ENCODE results near the gene SUSD4.

Gene SUSD4

DNA sequence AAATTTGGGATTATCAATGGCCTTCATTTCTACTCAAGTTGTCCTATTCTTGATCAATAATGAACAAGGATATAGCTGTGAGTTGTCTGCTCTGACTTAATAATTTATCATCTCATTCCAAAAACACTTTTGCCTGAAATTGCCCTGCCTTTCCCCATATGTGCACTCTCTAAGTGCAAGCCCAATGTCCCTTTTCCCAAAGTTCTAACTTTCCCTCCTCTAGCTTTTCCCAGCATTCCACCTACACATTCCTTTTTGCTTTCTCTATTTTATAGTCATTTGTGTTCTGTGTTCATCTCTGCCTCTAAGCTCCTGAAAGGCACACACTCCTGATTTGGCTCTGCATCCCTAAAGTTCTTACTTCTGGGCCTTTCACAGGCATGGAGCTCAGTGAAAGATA is 34.7 kb downstream of the SUSD4 start:
- no peak for DNase-seq

- no peak for DNase-seq
Measured at GRCh38 chr1:223328566-223328965, 35.4 kb downstream of the SUSD4 start.

DNA sequence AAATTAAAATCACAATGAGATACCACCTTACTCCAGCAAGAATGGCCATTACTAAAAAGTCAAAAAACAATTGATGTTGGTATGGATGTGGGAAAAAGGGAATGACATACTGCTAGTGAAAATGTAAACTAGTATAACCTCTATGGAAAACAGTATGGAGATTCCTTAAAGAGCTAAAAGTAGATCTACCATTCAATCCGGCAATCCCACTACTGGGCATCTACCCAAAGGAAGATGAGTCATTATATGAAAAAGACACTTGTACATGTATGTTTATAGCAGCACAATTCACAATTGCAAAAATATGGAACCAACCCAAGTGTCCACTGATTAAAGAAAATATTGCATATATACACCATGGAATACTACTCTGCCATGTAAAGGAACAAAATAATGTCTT is 37.2 kb downstream of the SUSD4 start:
- DNase-seq = no peak

DNA sequence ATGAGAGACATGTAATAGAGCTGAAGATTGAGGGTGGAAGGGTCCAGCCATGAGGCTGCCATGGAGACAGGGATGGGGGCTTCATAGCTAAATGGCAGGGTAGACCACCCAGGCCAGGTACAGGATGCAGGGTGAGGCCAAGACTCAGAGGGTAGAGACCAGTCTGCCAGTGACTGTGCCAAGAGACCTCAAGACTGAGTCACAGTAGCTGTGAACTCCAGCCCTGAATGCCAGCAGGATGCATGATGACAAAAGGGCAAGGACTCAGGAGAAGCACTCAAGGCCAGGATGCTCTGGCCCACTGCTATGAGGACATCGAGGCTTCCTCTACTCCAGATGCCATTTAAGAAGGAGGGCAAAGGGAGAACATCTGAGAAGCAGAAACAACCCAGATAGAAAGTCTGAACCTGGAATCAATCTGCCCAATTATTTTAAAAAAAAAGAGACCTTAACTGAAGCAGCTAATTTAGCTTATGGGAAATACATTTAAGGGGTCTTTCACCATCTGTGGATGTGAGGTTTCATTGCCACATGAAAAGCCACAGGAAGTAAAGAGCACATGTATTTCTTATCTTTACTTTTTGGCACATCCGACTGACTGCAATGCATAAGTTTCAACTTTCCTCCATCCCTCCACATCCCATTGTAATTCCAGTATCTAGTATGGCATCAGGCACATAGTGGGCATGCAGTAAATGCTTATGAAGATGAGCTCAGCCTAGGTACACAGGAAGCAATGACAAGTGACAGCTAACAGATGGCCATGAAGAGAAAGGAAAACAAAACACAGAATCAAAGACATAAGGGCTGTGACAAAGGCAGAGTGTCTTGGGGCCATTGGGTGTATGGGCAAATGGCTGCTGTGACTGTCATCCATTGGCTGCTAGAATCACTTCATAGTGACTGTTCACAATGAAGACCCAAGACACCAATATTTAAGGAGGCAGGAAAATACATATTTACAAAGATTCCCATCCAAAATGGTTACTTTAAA is 40.2 kb downstream of the SUSD4 start:
- DNase-seq = no peak

DNA sequence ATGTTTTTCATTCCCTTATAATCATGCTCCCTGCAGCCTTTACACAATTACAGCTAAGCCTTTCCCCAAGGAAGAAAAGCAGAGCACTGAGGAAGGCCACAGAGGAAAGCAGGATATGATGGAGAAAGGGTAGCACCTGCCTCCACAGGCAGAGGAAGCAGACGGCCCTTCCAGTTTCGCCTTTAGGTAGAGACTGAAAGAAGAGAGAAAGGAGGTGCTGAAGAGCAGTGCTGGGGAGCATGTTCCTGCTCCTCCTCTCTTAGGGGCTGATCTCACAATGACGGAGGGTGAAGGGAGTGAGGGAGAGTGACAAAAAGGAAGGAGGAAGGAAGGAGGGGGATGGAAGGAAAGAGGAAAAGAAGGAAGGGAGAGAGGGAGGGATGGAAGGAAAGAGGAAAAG is 41.1 kb downstream of the SUSD4 start:
- DNase-seq = no peak

GRCh38 chr1:223320959-223321358 is 43.0 kb downstream of the SUSD4 start:
- DNase-seq = no peak

- no peak for DNase-seq
Measured at GRCh38 chr1:223319905-223320580, 43.9 kb downstream of the SUSD4 start.

DNA sequence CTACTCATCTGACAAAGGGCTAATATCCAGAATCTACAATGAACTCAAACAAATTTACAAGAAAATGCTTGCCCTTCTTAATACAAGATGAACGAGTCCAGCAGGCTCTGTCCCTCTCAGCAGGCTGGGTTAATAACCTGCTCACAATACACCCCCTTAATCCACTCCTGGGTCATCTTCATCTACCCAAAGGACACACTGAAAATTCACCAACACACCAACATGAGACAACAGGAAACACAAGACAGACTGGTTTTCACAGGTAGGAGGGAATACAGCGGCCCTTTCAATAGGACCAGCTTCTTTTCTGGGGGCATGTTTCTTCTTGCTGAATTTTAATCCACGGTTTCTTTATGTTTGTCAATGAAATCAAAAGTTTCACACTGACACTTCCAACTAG is 44.6 kb downstream of the SUSD4 start:
- DNase-seq = no peak

DNA sequence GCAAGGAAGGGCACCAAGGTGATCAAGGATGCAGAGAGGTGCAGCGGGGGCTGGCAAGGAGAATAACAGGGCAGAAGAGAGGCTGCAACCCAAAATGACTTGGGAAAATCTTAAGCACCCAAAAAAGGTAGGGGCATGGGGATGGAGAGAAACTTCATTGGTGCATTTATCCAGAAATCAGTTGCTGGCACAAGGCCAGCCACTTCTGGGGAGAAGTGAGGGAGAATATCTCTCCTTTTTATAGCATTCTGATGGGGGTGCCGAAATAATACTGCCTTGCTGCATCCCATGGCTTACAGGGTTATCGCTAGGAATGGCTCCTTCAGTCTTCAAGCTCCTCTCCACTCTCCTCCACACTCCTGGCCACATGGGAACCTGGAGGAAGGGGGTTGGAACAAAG is 47.9 kb downstream of the SUSD4 start:
- DNase-seq = no peak

DNA sequence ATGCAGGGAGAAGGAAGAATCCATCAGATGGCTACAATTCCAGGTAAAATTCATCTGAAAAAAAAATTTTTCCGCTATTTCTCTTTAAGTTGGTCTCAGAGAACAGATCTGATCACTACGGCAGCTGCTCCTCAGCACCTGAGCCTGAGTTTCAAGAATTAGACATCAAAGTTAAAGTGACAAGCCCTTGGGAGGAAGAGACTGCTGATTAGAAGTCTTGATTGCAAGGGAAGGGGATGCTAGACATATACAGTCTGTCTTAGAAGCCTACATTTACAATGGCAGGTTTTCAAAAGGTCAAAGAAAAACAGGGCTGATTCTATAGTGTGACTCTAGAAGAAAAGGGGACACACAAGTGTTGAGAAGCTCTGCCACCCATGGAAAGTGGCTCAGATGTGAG is 48.3 kb downstream of the SUSD4 start:
- DNase-seq = no peak

GRCh38 chr1:223313415-223313754 is 50.6 kb downstream of the SUSD4 start:
- DNase-seq = no peak

GRCh38 chr1:223312705-223313414 is 51.1 kb downstream of the SUSD4 start:
- no peak for DNase-seq

GRCh38 chr1:223312273-223312672 is 51.7 kb downstream of the SUSD4 start:
- no peak for DNase-seq

GRCh38 chr1:223311826-223312225 is 52.1 kb downstream of the SUSD4 start:
- DNase-seq = no peak

GRCh38 chr1:223308136-223308535 is 55.8 kb downstream of the SUSD4 start:
- no peak for DNase-seq

GRCh38 chr1:223307544-223307943 is 56.4 kb downstream of the SUSD4 start:
- no peak for DNase-seq

GRCh38 chr1:223304931-223305330 is 59.0 kb downstream of the SUSD4 start:
- DNase-seq = no peak

- peak; percentile 38 for DNase-seq
Measured at GRCh38 chr1:223301371-223301770, 62.6 kb downstream of the SUSD4 start.

GRCh38 chr1:223299553-223299952 is 64.4 kb downstream of the SUSD4 start:
- DNase-seq = no peak

DNA sequence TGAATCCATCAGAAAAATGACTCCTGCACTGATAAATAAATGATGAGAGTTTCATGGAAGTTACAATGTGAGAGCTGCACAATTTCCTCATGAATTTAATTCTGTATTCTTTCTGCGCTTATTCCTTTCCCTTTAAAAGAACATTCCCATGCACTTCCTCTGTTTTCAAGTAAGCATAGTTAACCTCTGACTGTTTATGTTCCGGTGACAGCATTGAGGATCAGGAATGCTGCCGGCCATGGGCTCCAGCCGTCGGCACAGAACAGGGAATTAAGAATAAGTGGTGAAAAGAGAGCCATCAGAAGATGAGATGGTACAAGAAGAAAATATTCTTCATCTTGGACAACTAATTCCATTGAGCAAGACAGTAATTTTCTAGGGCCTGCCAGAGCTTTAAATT is 65.3 kb downstream of the SUSD4 start:
- no peak for DNase-seq

GRCh38 chr1:223297800-223298199 is 66.2 kb downstream of the SUSD4 start:
- DNase-seq = no peak

DNA sequence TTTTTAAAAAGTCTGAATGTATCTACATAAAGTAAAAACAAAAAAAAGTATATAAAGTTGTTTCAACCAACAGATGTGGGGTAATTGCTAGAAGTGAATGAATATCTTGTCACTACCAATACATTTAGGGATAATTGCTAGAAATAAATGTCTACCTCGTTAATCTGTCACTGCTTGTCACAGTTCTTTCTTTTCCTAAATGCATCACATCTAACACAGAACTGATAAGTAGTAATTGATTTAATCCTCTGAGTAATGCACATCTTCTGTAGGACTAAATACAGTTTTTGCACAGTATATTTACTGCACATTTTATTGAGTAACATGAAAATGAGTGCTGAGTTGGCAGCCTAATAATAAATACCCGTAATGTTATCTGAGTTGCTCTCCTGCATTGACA is 72.2 kb downstream of the SUSD4 start:
- DNase-seq = no peak

DNA sequence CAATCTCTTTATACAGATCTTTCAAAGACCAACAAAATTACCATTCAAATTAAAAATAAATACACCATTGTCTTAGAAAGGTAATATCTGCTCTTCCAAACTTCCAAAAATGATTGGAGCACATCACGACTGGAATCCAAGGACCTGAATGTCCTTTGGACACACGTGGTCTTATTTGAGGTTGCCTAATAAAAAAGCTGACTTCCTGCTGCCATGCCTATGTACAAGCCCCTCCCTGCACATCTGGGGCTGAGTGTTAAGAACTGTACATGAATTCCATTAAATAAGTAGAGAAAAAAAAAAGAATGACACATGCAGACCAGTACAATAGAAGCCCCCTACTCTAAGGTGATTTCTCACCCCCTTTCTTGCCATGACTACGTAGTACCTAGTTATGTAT is 73.6 kb downstream of the SUSD4 start:
- no peak for DNase-seq

DNA sequence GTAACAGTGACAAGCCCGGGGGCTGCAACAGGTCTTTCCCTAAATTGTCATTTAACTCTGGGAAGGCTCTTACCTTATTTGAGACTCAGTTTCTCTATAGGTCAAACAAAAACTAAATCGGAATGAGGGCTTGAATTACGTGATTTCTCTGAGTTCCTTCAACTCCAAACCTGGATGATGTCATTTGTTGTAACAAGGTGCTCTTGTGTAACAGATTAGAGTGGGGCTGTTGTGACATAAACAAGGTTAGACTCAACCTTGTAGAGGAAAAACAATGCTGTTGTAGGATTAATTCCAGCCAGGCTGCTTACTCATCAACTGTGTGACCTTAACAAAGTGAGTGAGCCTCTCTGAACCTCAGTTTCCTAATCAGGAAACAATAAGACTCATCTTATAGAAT is 74.4 kb downstream of the SUSD4 start:
- no peak for DNase-seq

Data from central memory CD4-positive, alpha-beta T cell (primary cell).